Esophagus muscularis mucosa (tissue), 4 donors: ENCODE measurements around the gene CCDC187. TPM values are rescaled to one million over a fixed set of nuclear protein-coding genes. Genes with fewer than 3 reads are reported as not detected.

Source experiments
- DNase-seq: peaks from one replicate; pipeline ENCODE4 v3.0.0-alpha.2; 2017; ENCODE audit errors: extremely low spot score
- H3K27ac ChIP-seq, 4 donors: fragments of 200-600 bp; sonication (generic); replicated peaks in 1 of 4; 1 replicate in 3 of 4; 2 replicates in 1 of 4; pipeline ENCODE4 v1.5.1; 2016 to 2019; ENCODE audit warnings: mild to moderate bottlenecking in 1 of 4
- H3K27me3 ChIP-seq, 4 donors: fragments of 200-600 bp; sonication (generic); one replicate each; pipeline versions ENCODE4 v1.5.1 to v1.6.0; 2016 to 2019
- H3K36me3 ChIP-seq, 4 donors: fragments of 200-600 bp; sonication (generic); one replicate each; pipeline ENCODE4 v1.5.1; 2016 to 2019
- H3K4me1 ChIP-seq, 4 donors: fragments of 200-600 bp; sonication (generic); one replicate each; pipeline ENCODE4 v1.5.1; 2016 to 2019
- H3K4me3 ChIP-seq, 4 donors: fragments of 200-600 bp; sonication (generic); 1 replicate in 2 of 4; 2 replicates in 2 of 4; pipeline ENCODE4 v1.5.1; 2016 to 2019; ENCODE audit warnings: mild to moderate bottlenecking in 4 of 4, moderate library complexity in 1 of 4
- H3K9me3 ChIP-seq, 4 donors: fragments of 200-600 bp; sonication (generic); 1 replicate in 3 of 4; 2 replicates in 1 of 4; pipeline ENCODE4 v1.5.1; 2016 to 2019
- EP300 ChIP-seq: sonication (generic); formaldehyde crosslinking; IDR thresholded peaks from one replicate; pipeline ENCODE4 v1.6.1; 2017; ENCODE audit warnings: antibody characterized with exemption
- POLR2A ChIP-seq: fragments of 450-650 bp; IDR thresholded peaks from one replicate; pipeline ENCODE4 v1.6.1; 2017; ENCODE audit warnings: antibody characterized with exemption, moderate library complexity, mild to moderate bottlenecking, low read depth
- POLR2AphosphoS5 ChIP-seq, 2 donors: sonication (generic); formaldehyde crosslinking; IDR thresholded peaks; one replicate each; pipeline ENCODE4 v1.6.1; 2017; ENCODE audit warnings: antibody characterized with exemption in 2 of 2
- WGBS: methylation state at CpG from one replicate; pipeline ENCODE4 v1.1.5; 2018; 5-methylcytosine and 5-hydroxymethylcytosine counted together
- intact Hi-C: fragments of 100-400 bp; cut with DNase I; formaldehyde crosslinking; loops from one replicate; pipeline ENCODE4 v1.15.1; 2023
- total RNA-seq, 4 donors: library from RNA; depleted of rRNA; stranded (reverse); fragments of >200 nt; gene quantifications; one replicate each; pipeline versions ENCODE4 v1.1.0 to v1.2.1, GENCODE V29; 2016
- TF ChIP-seq, protein P1 (sequence below), 3 experiments: fragments of 200-600 bp in 2 of 3; fragments of 450-650 bp in 1 of 3; sonication (generic) in 2 of 3; IDR thresholded peaks; one replicate each; pipeline ENCODE4 v1.5.1; 2017 to 2019; ENCODE audit warnings: antibody characterized with exemption in 3 of 3, mild to moderate bottlenecking in 2 of 3, moderate library complexity in 1 of 3

CCDC187 gene
- total RNA-seq, 4 donors from 2014 or later, result not detected

DNA sequence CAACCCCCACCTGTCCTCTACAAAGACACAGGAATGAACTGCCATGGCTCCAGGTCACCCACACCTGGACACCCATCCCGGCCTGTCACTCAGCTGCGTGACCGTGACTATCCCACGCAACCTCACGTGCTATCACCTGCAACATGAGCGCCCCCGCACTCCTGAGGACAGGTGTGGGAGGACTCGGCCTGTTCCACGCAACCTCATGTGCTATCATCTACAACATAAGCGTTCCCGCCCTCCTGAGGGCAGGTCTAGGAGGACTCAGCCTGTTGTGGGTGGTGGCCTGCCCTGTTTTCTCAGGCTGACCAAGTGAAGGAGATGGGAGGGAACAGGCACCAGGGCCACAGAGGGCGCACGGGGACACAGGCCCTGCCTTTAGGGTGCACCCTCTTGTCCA is 62.4 kb downstream of the CCDC187 start:
- H3K36me3 ChIP-seq, result peaks cover 4 to 15% (median 9%) of the 10 kb centered on the region in 4 donors
- intact Hi-C loops, result no loop called here
- no peak overlapping the region for H3K4me3 ChIP-seq
- no peaks in the 10 kb centered on the region for H3K27me3 ChIP-seq
- no peak for DNase-seq
- H3K27ac ChIP-seq, result no peak overlapping the region
- H3K9me3 ChIP-seq, result no peaks in the 10 kb centered on the region
- 95% methylated on average over 6 of the region's 13 CpGs for WGBS
- peaks cover 36 to 59% (median 42%) of the 10 kb centered on the region in 4 donors for H3K4me1 ChIP-seq
- TF ChIP-seq POLR2AphosphoS5 (IDR thresholded peaks at IDR 0.05), result no peak
- no peak for TF ChIP-seq EP300
- TF ChIP-seq, protein P1, sequence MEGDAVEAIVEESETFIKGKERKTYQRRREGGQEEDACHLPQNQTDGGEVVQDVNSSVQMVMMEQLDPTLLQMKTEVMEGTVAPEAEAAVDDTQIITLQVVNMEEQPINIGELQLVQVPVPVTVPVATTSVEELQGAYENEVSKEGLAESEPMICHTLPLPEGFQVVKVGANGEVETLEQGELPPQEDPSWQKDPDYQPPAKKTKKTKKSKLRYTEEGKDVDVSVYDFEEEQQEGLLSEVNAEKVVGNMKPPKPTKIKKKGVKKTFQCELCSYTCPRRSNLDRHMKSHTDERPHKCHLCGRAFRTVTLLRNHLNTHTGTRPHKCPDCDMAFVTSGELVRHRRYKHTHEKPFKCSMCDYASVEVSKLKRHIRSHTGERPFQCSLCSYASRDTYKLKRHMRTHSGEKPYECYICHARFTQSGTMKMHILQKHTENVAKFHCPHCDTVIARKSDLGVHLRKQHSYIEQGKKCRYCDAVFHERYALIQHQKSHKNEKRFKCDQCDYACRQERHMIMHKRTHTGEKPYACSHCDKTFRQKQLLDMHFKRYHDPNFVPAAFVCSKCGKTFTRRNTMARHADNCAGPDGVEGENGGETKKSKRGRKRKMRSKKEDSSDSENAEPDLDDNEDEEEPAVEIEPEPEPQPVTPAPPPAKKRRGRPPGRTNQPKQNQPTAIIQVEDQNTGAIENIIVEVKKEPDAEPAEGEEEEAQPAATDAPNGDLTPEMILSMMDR (IDR thresholded peaks at IDR 0.05), result no peak
- TF ChIP-seq POLR2A, result no peak

DNA sequence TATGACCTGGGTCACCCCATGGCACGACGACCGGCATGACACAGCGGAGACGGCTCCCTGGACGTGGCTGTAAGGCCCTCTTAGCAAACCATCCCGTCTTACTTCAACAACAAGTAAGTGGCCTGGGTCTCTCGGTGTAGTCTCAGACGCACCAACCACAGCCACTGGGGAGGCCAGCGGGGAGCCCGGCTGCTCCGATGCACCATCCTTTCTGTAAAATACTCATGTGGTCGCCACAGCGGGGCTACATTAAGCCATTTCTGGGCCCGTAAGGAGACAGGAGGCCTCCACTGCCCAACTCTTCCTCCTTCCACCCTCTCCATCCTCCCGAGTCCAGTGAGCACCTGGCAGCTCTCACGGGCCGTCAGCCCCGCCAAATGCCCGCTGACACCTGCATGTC is 63.0 kb downstream of the CCDC187 start:
- TF ChIP-seq EP300 (no peak), POLR2AphosphoS5 (IDR thresholded peaks at IDR 0.05) (no peak), POLR2A (no peak)
- TF ChIP-seq, protein P1 (IDR thresholded peaks at IDR 0.05), result no peak
- H3K4me1 ChIP-seq, result peaks cover 30 to 53% (median 40%) of the 10 kb centered on the region in 4 donors
- no peak overlapping the region for H3K4me3 ChIP-seq
- DNase-seq, result no peak
- H3K36me3 ChIP-seq, result peaks cover 7 to 21% (median 15%) of the 10 kb centered on the region in 4 donors
- intact Hi-C loops, result no loop called here
- WGBS, result 95% methylated on average over 10 of the region's 20 CpGs
- H3K27ac ChIP-seq, result no peak overlapping the region
- no peaks in the 10 kb centered on the region for H3K9me3 ChIP-seq
- no peaks in the 10 kb centered on the region for H3K27me3 ChIP-seq

DNA sequence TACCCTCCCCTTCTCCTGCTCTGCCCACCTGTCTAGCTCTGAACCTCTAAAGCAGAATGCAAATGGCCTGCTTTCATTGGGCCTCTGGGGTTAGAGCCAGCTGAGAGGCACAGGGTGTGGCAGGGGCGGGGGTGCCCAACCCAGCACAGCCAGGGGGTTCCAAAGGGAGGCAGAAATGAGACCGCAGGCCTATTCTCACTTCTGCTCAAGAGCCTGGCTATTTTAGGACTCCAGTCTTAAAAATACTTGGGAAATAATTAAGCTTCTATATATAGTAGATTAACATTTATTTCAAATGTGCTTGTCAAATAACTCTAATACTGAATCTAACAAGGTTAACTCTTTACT is 63.9 kb downstream of the CCDC187 start:
- intact Hi-C loops, result no loop called here
- WGBS, result 73% methylated on average over 2 of the region's 2 CpGs
- TF ChIP-seq EP300, result no peak
- TF ChIP-seq POLR2AphosphoS5 (IDR thresholded peaks at IDR 0.05), result no peak
- no peak for TF ChIP-seq POLR2A
- TF ChIP-seq, protein P1 (IDR thresholded peaks at IDR 0.05), result no peak
- Histone ChIP-seq H3K4me3 (no peak overlapping the region), H3K27ac (no peak overlapping the region), H3K27me3 (no peaks in the 10 kb centered on the region), H3K9me3 (no peaks in the 10 kb centered on the region), H3K36me3 (peaks cover 7 to 31% (median 23%) of the 10 kb centered on the region in 4 donors), H3K4me1 (peaks cover 25 to 48% (median 36%) of the 10 kb centered on the region in 4 donors)
- DNase-seq, result no peak

DNA sequence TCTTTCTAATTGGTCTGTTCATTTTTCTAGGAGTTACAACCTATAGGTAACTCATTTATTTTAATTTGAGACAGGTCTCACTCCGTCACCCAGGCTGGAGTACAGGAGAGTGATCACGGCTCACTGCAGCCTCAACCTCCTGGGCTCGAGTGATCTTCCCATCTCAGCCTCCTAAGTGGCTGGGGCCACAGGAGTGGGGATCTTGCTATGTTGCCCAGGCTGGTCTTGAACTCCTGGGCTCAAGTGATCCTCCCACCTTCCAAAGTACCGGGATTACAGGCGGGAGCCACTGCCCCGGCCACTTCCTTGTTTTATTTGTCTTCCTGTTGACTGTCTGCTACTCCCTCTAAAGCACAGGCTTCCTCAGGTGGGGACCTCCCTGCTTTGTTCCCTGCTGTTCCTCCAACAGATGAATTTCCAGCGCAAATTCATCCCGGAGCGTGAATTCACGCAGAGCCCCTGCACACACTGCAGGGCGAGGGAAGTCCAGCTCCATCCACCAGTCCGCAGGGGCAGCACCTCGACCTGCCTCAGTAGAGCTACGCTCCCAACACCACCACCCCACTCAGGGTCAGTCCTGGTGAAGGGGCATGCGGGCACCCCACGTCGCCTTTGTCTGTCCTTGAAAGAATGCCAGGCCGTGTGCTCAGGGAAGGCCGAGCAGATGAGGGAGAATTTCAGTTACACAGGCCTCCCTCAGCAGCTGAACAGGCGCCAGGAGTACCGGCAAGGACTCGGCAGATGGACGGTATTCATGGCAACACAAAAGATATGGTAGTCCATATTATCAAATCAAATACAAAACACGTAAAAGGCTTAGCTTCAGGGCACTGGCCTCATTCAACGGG is 64.5 kb downstream of the CCDC187 start:
- Histone ChIP-seq H3K9me3 (no peaks in the 10 kb centered on the region), H3K4me3 (no peak overlapping the region), H3K36me3 (peaks cover 7 to 36% (median 24%) of the 10 kb centered on the region in 4 donors), H3K27me3 (no peaks in the 10 kb centered on the region), H3K4me1 (peaks cover 19 to 42% (median 30%) of the 10 kb centered on the region in 4 donors), H3K27ac (no peak overlapping the region)
- intact Hi-C loops, result no loop called here
- no peak for DNase-seq
- 77% methylated on average over 25 of the region's 25 CpGs for WGBS
- TF ChIP-seq POLR2AphosphoS5 (IDR thresholded peaks at IDR 0.05) (no peak), EP300 (no peak), POLR2A (no peak)
- TF ChIP-seq, protein P1 (IDR thresholded peaks at IDR 0.05), result no peak
